B cell (primary cell): ENCODE measurements around the gene CCL22. TPM values are rescaled to one million over a fixed set of nuclear protein-coding genes. Genes with fewer than 3 reads are reported as not detected.

Source experiments
- ATAC-seq: fragments of 200-7000 bp; cut with Tn5 transposase; one replicate; pipeline ENCODE4 v1.10.0; 2021; ENCODE audit warnings: low read depth, mild to moderate bottlenecking, moderate number of reproducible peaks, moderate library complexity
- CTCF ChIA-PET: fragments of 350-600 bp; sonication (Branson Sonifier 250); formaldehyde crosslinking; loops from one replicate; lab custom pipeline; 2021; ENCODE audit warnings: antibody characterized with exemption, inconsistent platforms; lab: Charles Lee
- POLR2A ChIA-PET: fragments of 350-600 bp; sonication (Branson Sonifier 250); formaldehyde crosslinking; loops from one replicate; lab custom pipeline; 2021; ENCODE audit warnings: antibody characterized with exemption; lab: Charles Lee
- DNase-seq: peaks from one replicate; pipeline ENCODE4 v3.0.0; 2013
- H2AFZ ChIP-seq: 2 replicates; pipeline ENCODE4 v1.6.1; 2012; ENCODE audit warnings: mild to moderate bottlenecking, low read depth, low read length; ENCODE audit not compliant: insufficient read depth, poor library complexity, severe bottlenecking
- H3K27ac ChIP-seq, 2 donors: 1 replicate in 1 of 2; 2 replicates in 1 of 2; pipeline ENCODE4 v1.5.1; 2012 to 2013; ENCODE audit warnings: low read length in 2 of 2, mild to moderate bottlenecking in 2 of 2, moderate library complexity in 1 of 2
- H3K27me3 ChIP-seq, 4 experiments: fragments of 200-600 bp in 1 of 4; sonication (generic) in 1 of 4; replicated peaks in 1 of 4; 1 replicate in 2 of 4; 2 replicates in 2 of 4; pipeline versions ENCODE4 v1.6.1 to v1.7.0; 2013 to 2016; ENCODE audit warnings: low read length in 3 of 4, mild to moderate bottlenecking in 2 of 4, mixed read lengths in 1 of 4, moderate library complexity in 1 of 4; ENCODE audit not compliant: insufficient read depth in 4 of 4, control insufficient read depth in 3 of 4; ENCODE audit errors: control extremely low read depth in 1 of 4
- H3K36me3 ChIP-seq, 2 experiments: replicated peaks in 1 of 2; 1 replicate in 1 of 2; 2 replicates in 1 of 2; pipeline versions ENCODE4 v1.6.1 to v1.7.1; 2013; ENCODE audit warnings: low read length in 1 of 2; ENCODE audit not compliant: insufficient read depth in 2 of 2, control insufficient read depth in 1 of 2; ENCODE audit errors: control extremely low read depth in 1 of 2, extremely low read depth in 1 of 2
- H3K4me1 ChIP-seq, 2 donors: fragments of 200-600 bp in 1 of 2; sonication (generic) in 1 of 2; 1 replicate in 1 of 2; 2 replicates in 1 of 2; pipeline versions ENCODE4 v1.5.1 to v1.6.1; 2013 to 2017; ENCODE audit warnings: low read length in 2 of 2; ENCODE audit not compliant: control insufficient read depth in 2 of 2, insufficient read depth in 2 of 2
- H3K4me2 ChIP-seq: replicated peaks from 2 replicates; pipeline ENCODE3; 2012; ENCODE audit warnings: mild to moderate bottlenecking, low read depth, low read length; ENCODE audit not compliant: poor library complexity, severe bottlenecking
- H3K4me3 ChIP-seq, 5 experiments: fragments of 200-600 bp in 1 of 5; sonication (generic) in 1 of 5; 1 replicate in 3 of 5; 2 replicates in 2 of 5; pipeline versions ENCODE4 v1.5.1 to v1.7.0; 2011 to 2016; ENCODE audit warnings: low read length in 4 of 5, mild to moderate bottlenecking in 4 of 5, low read depth in 2 of 5, control low read depth in 1 of 5, moderate library complexity in 1 of 5; ENCODE audit not compliant: insufficient read depth in 1 of 5; ENCODE audit errors: control extremely low read depth in 1 of 5, extremely low read depth in 1 of 5
- H3K79me2 ChIP-seq: fragments of 200-600 bp; sonication (generic); one replicate; pipeline ENCODE4 v1.6.0; 2016; ENCODE audit warnings: low read length; ENCODE audit not compliant: control insufficient read depth, insufficient read depth
- H3K9ac ChIP-seq: fragments of 200-600 bp; sonication (generic); 2 replicates; pipeline ENCODE4 v1.6.1; 2017; ENCODE audit warnings: mild to moderate bottlenecking, low read length, moderate library complexity
- H3K9me3 ChIP-seq, 3 donors: one replicate each; pipeline versions ENCODE4 v1.6.1 to v1.7.1; 2013; ENCODE audit warnings: low read length in 2 of 3; ENCODE audit not compliant: control insufficient read depth in 2 of 3, insufficient read depth in 1 of 3; ENCODE audit errors: control extremely low read depth in 1 of 3
- H4K20me1 ChIP-seq: 2 replicates; pipeline ENCODE4 v1.6.0; 2012; ENCODE audit warnings: mild to moderate bottlenecking, low read length; ENCODE audit not compliant: insufficient read depth, control insufficient read depth, poor library complexity, severe bottlenecking
- H3K27ac Mint-ChIP-seq: one replicate; pipeline ENCODE4 v1.8.0; 2021; ENCODE audit warnings: mixed read lengths
- H3K27me3 Mint-ChIP-seq: one replicate; pipeline ENCODE4 v1.8.0; 2021; ENCODE audit warnings: mixed read lengths
- H3K4me1 Mint-ChIP-seq: one replicate; pipeline ENCODE4 v1.8.0; 2021; ENCODE audit warnings: mixed read lengths
- H3K4me3 Mint-ChIP-seq: one replicate; pipeline ENCODE4 v1.8.0; 2021; ENCODE audit warnings: mixed read lengths
- H3K9me3 Mint-ChIP-seq: one replicate; pipeline ENCODE4 v1.8.0; 2022; ENCODE audit warnings: mixed read lengths; ENCODE audit not compliant: insufficient read depth
- EZH2 ChIP-seq: IDR thresholded peaks from 2 replicates; pipeline ENCODE4 v1.6.1; 2012; ENCODE audit warnings: borderline replicate concordance, low read depth, mild to moderate bottlenecking, moderate library complexity, low read length; ENCODE audit not compliant: insufficient read depth, poor library complexity, severe bottlenecking
- WGBS: methylation state at CpG from one replicate; pipeline ENCODE4 v1.1.5; 2013; ENCODE audit warnings: missing lambda C conversion rate; ENCODE audit not compliant: insufficient coverage; 5-methylcytosine and 5-hydroxymethylcytosine counted together
- intact Hi-C: fragments of 100-400 bp; cut with micrococcal nuclease; formaldehyde crosslinking; loops from one replicate; pipeline ENCODE4 v1.10.0; 2022
- polyA plus RNA-seq: library from polyadenylated mRNA; depleted of rRNA; stranded (reverse); fragments of >200 nt; gene quantifications from 2 replicates; pipeline ENCODE4 v1.2.3, GENCODE V29; 2012
- total RNA-seq, 2 donors: library from RNA; stranded (reverse); fragments of 120-200 nt in 1 of 2; gene quantifications; 1 replicate in 1 of 2; 2 replicates in 1 of 2; pipeline versions ENCODE4 v1.2.3 to v1.2.4, GENCODE V29; 2013 to 2022
- TF ChIP-seq, protein P1 (sequence below): fragments of 200-600 bp; IDR thresholded peaks from one replicate; pipeline ENCODE4 v1.8.0; 2022; ENCODE audit warnings: antibody characterized with exemption, mild to moderate bottlenecking

Gene CCL22
- total and polyA plus RNA-seq, 2 donors (not counting 1 experiment from before 2014, with no cell fraction given), result 0.04 to 91.5 TPM

DNA sequence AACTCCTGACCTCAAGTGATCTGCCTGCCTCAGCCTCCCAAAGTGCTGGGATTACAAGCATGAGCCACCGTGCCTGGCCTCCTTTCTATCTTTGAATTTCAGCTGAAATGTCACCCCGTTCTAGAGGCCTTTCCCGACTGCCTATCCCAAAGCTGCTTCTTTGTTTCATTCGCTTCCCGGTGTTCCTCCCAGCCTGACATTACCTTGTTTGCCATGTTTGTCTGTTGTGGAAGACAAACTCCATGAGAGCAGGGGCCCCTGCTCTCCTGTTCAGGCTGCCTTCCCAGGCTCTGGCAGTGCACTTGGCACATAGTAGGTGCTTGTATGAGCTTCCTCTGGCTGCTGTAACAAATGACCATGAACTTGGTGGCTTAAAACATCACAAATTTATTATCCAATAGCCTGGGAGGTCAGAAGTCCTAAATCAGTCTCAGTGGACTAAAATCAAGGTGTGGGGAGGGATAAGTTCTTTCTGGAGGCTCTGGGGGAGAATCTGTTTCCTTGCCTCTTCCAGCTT is 2.6 kb upstream of the CCL22 start:
- CTCF ChIA-PET, result interaction anchor here (0.6 to 1.1 kb wide), 2 partner anchors 16 to 30 kb away, joined by 3 to 4 read pairs; no protein-coding TSS in a partner anchor
- H3K27me3 ChIP-seq, result peaks cover 0 to 2% (median 0%) of the 10 kb centered on the region in 4 experiments
- Mint-ChIP-seq H3K27ac (no peak overlapping the region), H3K9me3 (no peaks in the 10 kb centered on the region), H3K4me3 (no peak overlapping the region), H3K27me3 (peaks cover 6% of the 10 kb centered on the region), H3K4me1 (peaks cover 26% of the 10 kb centered on the region)
- POLR2A ChIA-PET, result interaction anchor here (0.6 to 0.8 kb wide), 3 partner anchors 11 to 882 kb away, joined by 4 to 8 read pairs (median 8); no protein-coding TSS in a partner anchor
- WGBS, result 81% methylated on average over 2 of the region's 5 CpGs
- no peak overlapping the region for H3K27ac ChIP-seq
- H2AFZ ChIP-seq, result no peak overlapping the region
- TF ChIP-seq EZH2, result no peak
- TF ChIP-seq, protein P1, sequence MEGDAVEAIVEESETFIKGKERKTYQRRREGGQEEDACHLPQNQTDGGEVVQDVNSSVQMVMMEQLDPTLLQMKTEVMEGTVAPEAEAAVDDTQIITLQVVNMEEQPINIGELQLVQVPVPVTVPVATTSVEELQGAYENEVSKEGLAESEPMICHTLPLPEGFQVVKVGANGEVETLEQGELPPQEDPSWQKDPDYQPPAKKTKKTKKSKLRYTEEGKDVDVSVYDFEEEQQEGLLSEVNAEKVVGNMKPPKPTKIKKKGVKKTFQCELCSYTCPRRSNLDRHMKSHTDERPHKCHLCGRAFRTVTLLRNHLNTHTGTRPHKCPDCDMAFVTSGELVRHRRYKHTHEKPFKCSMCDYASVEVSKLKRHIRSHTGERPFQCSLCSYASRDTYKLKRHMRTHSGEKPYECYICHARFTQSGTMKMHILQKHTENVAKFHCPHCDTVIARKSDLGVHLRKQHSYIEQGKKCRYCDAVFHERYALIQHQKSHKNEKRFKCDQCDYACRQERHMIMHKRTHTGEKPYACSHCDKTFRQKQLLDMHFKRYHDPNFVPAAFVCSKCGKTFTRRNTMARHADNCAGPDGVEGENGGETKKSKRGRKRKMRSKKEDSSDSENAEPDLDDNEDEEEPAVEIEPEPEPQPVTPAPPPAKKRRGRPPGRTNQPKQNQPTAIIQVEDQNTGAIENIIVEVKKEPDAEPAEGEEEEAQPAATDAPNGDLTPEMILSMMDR, result no peak
- DNase-seq (no peak), ATAC-seq (no peak)
- peaks cover 8 to 16% of the 10 kb centered on the region in 2 donors for H3K4me1 ChIP-seq
- no peaks in the 10 kb centered on the region for H3K9me3 ChIP-seq
- no peaks in the 10 kb centered on the region for H4K20me1 ChIP-seq
- H3K9ac ChIP-seq, result no peak overlapping the region
- H3K4me3 ChIP-seq, result no peak overlapping the region
- intact Hi-C loops, result no loop called here
- no peak overlapping the region for H3K4me2 ChIP-seq
- no peaks in the 10 kb centered on the region for H3K79me2 ChIP-seq
- H3K36me3 ChIP-seq, result no peaks in the 10 kb centered on the region

DNA sequence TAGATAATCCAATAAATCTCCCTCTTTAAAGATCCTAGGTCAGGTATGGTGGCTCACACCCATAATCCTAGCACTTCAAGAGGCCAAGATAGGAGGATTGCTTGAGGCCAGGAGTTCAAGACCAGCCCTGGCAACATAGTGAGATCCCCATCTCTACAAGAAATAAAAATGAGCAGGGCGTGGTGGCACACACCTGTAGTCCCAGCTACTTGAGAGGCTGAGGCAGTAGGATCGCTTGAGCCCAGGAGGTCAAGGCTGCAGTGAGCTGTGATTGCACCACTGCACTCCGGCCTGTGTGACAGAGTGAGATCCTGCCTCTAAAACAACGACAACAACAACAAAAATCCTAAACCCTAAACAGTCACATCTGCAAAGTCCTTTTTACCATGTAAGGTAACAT is 2.0 kb upstream of the CCL22 start:
- Mint-ChIP-seq H3K27ac (no peak overlapping the region), H3K27me3 (peaks cover 6% of the 10 kb centered on the region), H3K9me3 (no peaks in the 10 kb centered on the region), H3K4me1 (peaks cover 26% of the 10 kb centered on the region), H3K4me3 (no peak overlapping the region)
- POLR2A ChIA-PET, result no interaction called here
- no peak for TF ChIP-seq EZH2
- TF ChIP-seq, protein P1, result no peak
- Histone ChIP-seq H3K4me3 (no peak overlapping the region), H3K79me2 (no peaks in the 10 kb centered on the region), H3K9ac (no peak overlapping the region), H4K20me1 (no peaks in the 10 kb centered on the region), H3K9me3 (no peaks in the 10 kb centered on the region), H3K27me3 (peaks cover 0 to 2% (median 0%) of the 10 kb centered on the region in 4 experiments), H3K27ac (no peak overlapping the region), H3K4me2 (no peak overlapping the region), H3K36me3 (no peaks in the 10 kb centered on the region), H3K4me1 (peaks cover 8 to 16% of the 10 kb centered on the region in 2 donors), H2AFZ (no peak overlapping the region)
- CTCF ChIA-PET, result interaction anchor here (1.1 kb wide), 1 partner anchor 29 kb away, joined by 3 read pairs; no protein-coding TSS in a partner anchor
- ATAC-seq (no peak), DNase-seq (no peak)
- intact Hi-C loops, result no loop called here
- 100% methylated on average over 3 of the region's 4 CpGs for WGBS
